GM19193 (cell line): ENCODE measurements around the gene VPS9D1.
A peak's percentile ranks its signal among the peaks of the same experiment; 100 is the strongest.

Experiments used
- POLR2A ChIP-seq: IDR thresholded peaks from 4 replicates; pipeline ENCODE4 v1.6.1; 2011; ENCODE audit not compliant: insufficient read depth, insufficient read length; ENCODE audit errors: extremely low read depth

The VPS9D1 gene

DNA sequence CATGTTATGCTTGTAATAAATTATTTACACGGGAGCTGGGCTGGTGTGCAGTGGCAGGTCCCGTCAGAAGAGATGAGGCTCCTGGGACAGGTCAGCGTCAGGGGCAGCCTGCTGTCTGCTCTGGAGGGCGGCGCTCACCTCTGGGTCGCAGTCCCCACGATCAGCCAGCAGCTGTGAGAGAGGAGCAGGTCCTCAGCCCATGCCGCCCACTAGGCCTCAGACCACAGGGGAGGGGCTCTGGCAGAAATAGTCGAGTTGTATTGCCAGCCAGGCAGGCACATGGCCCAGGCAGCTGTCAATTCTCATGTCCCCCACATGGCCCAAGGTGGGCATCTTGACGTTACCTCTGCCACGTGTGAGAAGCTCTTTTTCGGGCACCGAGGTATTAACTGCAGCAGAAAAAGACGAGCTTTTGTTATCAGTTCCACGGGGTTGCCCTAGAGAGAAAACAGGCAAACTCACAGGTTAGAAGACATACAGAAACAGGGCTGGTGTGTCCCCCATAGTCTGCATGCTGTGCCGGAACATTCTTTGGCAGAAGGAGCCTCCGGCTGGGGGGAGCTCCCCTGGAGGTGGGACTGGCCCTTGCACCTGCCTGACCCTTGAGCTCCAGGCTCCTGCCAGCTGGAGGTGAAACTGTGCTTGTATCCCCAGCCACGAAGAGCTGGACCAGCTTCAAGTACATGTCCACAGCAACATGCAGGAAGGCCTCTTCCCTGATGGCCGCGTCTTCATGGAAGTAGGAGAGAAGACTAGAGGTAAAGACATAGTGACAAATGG lies 18.0 kb upstream of the VPS9D1 start:
- TF ChIP-seq POLR2A = no peak

DNA sequence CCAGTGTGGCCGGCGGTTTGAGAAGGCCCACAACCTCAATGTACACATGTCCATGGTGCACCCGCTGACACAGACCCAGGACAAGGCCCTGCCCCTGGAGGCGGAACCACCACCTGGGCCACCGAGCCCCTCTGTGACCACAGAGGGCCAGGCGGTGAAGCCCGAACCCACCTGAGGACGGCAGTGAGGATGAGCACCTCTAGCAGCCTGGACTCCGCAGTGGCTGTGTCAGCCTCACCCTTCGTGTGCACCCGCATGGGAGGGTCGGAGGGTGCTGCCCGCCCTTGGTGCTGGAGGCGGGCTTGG lies 17.3 kb upstream of the VPS9D1 start:
- TF ChIP-seq POLR2A = no peak

DNA sequence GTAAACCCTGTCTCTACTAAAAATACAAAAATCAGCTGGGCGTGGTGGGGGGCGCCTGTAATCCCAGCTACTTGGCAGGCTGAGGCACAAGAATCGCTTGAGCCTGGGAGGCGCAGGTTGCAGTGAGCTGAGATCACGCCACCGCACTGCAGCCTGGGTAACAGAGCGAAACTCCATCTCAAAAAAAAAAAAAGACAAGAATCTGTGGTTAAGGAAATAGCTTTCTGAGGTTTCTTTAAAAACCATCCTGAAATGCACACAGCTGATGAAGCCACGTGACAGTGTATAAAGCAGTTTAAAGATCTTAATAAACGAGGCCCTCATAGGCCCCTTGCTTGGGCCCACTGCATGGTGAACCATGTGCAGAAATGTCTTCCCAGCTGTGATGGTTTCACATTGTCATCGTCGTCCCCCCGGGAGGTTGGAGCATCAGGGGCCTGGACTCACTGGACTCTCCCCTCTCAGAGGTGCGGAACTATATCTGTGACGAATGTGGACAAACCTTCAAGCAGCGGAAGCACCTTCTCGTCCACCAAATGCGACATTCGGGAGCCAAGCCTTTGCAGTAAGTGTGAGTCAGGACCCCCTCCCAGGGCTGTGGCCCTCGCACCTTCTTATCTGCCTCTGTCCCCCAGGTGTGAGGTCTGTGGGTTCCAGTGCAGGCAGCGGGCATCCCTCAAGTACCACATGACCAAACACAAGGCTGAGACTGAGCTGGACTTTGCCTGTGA lies 16.8 kb upstream of the VPS9D1 start:
- TF ChIP-seq POLR2A = no peak

DNA sequence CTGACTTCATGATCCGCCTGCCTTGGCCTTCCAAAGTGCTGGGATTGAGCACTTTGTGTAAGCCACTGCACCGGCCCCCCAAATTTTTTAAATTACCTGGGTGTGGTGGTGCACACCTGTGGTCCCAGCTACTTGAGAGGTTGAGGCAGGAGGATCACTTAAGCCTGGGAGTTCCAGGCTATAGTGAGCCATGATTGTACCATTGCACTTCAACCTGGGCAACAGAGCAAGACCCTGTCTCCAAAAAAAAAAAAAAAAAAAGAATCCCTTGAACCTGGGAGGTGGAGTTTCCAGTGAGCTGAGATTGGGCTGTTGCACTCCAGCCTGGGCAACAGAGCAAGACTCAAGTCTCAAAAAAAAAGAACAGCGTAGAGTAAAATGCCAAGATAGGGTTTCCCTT lies 15.9 kb upstream of the VPS9D1 start:
- no peak for TF ChIP-seq POLR2A

DNA sequence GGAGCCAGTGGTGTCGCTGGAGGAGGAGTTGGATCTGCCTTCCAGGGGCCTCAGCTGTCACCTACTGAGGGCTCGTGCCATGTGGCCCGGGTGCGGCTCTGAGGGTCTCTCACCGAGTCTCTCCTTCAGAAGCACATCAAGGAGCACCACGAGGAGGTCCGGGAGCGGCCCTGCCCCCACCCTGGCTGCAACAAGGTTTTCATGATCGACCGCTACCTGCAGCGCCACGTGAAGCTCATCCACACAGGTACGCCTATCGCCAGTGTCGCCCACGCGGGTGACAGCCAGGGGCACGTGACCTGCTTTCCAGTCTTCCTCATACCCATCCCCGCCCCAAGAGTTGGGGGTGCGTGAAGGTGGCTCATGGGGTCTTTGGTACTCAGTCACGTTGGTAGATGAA lies 13.1 kb upstream of the VPS9D1 start:
- TF ChIP-seq POLR2A = no peak

DNA sequence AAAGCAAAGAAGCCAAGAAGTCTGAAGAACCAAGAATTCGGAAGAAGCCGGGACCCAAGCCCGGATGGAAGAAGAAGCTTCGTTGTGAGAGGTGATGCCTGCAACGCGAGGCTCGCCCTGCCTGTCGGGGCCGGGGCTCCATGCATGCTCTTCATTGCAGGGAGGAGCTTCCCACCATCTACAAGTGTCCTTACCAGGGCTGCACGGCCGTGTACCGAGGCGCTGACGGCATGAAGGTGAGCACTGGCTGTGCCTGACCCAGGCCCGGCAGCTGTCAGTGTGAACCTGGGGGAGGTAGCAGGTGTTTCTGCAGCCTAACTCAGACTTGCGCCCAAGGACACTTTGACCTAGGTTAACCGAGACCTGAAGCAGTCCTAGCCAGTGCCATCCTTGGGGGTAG lies 12.6 kb upstream of the VPS9D1 start:
- TF ChIP-seq POLR2A = no peak

DNA sequence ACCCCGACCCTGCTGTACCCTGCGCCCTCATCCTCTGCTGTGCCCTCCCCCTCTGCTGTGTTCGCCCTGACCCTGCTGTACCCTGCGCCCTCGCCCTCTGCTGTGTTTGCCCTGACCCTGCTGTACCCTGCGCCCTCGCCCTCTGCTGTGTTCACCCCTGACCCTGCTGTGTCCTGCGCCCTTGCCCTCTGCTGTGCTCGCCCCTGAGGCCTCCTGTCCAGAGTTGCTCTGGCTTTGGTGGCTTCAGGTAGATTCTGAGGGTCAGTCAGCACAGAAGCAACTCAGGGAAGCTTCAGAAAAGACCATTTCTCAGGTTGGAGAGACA lies 12.2 kb upstream of the VPS9D1 start:
- no peak for TF ChIP-seq POLR2A

DNA sequence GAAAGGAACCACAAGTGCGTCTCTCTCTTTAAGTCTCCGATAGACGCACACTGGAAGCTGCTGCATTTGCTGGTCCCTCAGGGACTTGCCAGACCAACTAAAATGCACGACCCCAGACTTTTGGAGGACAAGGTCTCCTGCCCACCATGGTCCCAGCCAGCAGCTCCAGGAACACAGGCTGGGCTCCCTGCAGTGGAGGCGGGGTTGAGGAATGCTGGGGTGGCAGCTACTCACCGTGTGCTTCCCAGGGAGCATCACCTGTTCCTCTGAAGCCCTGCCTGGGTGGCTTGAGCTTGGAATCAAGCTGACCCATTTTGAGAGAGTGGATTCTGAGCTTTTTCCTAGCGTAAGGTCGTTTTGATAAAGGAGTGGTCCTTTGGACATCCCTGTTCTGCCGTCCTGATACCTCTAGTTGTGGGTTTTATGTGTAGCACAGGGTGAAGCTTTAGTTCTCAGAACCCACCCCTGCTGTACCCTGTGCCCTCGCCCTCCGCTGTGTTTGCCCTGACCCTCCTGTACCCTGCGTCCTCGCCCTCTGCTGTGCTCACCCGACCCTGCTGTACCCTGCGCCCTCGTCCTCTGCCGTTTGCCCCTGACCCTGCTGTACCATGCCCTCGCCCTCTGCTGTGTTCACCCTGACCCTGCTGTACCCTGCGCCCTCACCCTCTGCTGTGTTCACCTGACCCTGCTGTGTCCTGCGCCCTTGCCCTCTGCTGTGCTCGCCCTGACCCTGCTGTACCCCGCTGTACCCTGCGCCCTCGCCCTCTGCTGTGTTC lies 11.6 kb upstream of the VPS9D1 start:
- peak; percentile 16 for TF ChIP-seq POLR2A

DNA sequence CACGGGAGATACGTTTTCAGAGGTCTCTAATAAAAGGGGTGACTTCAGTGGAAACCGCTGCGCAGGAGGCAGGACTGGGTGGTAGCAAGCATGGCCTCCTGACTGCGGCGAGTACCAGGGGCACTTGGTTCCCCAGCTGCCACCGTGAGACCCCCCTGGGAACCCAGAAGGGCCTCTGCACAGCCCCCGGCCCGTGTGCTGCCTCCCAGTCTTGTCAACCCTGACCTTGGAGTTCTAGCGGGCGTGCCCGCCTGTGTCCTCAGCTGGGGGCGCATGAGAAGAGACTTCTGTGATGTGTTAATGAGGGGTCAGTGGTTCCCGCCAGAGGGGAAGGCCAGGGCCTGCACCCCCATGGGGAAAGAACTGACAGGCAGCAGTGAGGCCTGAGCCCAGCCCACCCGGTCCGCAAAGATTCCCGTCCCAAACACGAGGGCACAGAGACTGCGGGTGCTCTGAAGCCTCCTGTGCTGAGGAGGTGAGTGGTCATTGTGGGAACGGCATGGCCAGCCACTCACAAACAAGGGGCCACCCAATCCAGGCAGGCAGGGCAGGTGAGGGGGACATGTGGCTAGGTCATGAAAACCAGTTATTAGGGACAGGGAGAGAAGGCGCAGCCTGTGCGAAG lies 10.0 kb upstream of the VPS9D1 start:
- TF ChIP-seq POLR2A = no peak

GRCh38 chr16:89729863-89730593 lies 9.3 kb upstream of the VPS9D1 start:
- TF ChIP-seq POLR2A = no peak

- no peak for TF ChIP-seq POLR2A
These were observed 8.6 kb upstream of the VPS9D1 start for GRCh38 chr16:89729293-89729692.

GRCh38 chr16:89727406-89728120 lies 6.9 kb upstream of the VPS9D1 start:
- no peak for TF ChIP-seq POLR2A

- no peak for TF ChIP-seq POLR2A
These were observed 2.9 kb upstream of the VPS9D1 start for GRCh38 chr16:89723279-89724250.
